Measurements from ENCODE around the gene ASB4.
"Not testable (repeated sequence)": the region's sequence is repeated elsewhere in the genome, so short reads cannot be mapped to it uniquely, and the experiment has no call there.

Gene ASB4

DNA sequence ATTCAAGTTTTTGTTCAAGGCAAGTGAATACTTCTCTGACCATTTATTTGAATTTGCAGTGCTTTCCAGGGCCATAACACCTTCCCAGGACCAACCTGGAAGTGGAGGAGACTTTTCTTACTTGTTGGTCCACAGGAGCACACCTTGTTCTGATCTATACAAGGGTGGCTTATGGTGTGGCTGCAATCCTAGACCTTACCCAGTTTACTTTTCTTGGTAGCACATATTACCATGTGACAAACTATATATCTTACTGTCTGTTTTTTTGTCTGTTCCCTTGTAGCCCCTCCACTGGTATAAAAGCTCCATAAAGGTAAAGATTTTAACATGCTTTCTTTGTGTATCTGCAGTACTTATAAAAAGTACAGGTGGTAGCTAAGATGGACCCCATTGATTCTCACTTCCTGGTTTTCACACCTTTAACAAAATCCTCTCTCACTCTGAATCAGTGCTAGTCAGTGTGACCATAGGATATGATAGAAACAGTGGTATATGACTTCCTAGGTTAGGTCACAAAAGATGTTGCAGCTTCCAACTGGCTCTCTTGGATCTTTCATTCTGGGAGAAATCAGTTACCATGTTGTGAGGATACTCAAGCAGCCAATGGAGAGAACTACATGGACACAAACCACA is 5.6 kb upstream of the ASB4 start:
- DNase-seq: no peak

GRCh38 chr7:95481271-95482165 is 4.2 kb upstream of the ASB4 start:
- no peak for DNase-seq

GRCh38 chr7:95482424-95482823 is 3.3 kb upstream of the ASB4 start:
- no peak for DNase-seq

- no peak for DNase-seq
These were observed 4.6 kb downstream of the ASB4 start for GRCh38 chr7:95490231-95490762.

- DNase-seq: no peak
These were observed 5.5 kb downstream of the ASB4 start for GRCh38 chr7:95491201-95491600.

DNA sequence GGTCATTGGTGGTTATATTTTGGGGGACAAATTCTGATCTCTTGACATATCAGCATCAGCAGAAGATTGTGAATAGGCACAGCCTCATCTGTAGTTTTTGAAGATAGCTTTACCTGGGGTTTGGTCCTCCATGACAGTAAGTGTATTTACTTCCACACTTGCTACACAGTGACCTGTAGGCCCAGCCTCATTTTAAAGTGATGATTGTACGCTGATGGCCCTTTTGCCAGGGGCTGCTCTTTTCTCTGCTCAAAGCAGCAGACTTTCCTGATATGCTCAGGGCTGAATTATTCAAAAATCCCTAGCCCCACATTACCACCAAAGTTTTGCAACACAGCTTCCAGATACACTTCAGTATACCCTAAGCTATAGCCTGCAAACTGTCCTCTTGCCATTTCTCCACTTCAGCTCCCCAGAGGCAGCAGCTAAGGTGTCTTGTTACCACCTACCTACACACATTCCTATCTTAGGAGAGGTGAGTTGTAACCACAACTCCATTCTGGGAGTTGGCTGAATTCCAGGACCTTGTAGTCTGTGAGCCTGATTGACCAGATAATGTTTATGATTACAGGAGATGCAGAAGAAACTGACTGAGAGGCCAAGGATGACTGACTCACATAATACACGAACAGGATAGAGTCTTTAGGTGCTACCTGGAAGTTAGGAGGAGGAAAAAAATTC is 6.0 kb downstream of the ASB4 start:
- DNase-seq: peak; percentile 96

DNA sequence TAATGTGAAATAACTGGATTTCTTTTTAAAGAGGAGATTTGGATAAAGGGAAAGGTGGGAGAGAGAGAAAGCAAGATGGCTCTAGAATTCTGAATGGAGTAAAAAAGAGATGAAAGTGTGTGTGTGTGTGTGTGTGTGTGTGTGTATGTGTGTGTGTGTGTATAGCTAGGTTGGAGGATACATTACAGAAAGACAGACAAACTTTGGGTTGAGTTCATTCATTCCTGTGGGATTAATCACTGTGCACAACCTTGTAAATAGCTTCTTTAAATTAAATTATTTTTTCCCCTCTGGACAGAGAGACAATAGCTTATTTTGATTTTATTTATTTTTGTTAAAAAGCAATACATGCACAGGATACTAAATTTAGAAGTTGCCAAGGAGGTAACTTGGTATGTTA is 7.5 kb downstream of the ASB4 start:
- DNase-seq: no peak

- DNase-seq: no peak
These were observed 8.1 kb downstream of the ASB4 start for GRCh38 chr7:95493844-95494243.

DNA sequence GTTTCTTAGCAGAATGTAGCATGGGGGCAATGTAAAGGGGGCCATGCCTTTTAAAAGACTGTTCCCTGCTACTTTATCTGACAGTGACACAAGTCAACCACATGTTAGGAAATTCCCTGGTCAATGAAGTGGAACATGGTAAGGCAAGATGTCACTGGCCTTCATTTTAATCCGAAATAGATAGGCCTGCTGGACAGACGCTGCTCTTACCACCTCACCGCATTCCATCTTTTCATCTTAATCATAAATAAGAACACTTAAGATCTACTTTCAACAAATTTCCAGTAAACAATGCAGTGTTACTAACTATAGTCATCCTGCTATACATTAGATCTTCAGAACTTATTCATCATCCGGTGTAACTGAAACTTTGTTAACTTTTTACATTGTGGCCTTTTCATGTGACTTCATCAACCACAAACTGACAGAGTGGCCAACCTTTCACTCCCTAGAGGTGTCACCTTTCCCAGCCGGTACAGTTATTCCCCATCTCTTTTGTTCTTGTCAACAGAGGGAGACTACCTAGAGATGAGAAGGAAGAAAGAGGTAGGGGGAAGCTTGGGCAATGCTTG is 15.6 kb downstream of the ASB4 start:
- no peak for DNase-seq

GRCh38 chr7:95502403-95502802 is 16.7 kb downstream of the ASB4 start:
- no peak for DNase-seq

GRCh38 chr7:95503271-95504131 is 17.8 kb downstream of the ASB4 start:
- no peak for DNase-seq

GRCh38 chr7:95504132-95504588 is 18.4 kb downstream of the ASB4 start:
- DNase-seq: not testable (repeated sequence)

DNA sequence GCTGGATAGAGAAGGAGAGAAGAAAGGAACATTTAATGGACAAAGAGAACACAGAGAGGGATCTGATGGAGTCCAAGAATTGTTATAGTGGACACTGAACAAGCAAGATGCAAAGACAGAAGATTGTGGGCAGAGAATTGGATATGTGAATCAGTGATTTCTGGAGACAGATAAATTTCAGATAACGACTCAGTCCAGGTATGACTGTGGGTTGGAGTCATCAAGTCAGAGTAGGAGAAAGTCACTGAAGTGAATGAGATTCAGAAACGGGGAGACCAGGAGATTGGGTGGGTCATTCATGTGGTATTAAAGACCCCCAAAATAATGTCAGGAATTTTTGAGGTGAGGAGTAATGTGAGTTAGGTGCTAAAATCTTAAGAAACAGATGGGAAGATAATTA is 23.0 kb downstream of the ASB4 start:
- no peak for DNase-seq

GRCh38 chr7:95509199-95509598 is 23.5 kb downstream of the ASB4 start:
- DNase-seq: no peak

DNA sequence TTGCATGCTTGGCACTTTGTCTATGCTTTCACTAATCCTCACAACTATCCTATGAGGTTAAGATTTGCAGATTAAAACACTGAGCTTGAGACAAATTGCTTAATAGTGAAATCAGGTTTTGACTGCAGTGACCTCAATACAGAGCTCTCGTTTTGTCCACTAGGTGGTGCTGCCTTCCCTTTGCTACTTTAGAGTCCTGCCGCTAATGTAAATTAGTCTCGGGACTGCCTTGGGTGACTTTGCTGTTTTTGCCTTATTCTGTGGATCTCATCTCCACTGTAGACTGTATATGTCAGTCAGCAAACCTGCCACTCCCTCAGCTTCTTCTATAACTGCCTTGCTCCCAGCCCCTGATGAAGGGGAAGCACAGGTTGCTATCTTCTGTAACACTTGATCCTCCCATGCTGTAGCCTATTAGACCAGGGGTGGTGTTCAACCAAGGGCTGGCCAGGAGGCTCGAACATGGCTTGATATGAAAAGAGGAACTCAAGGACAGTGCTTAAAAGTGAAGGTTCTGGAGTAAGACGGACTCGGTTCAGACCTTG is 26.0 kb downstream of the ASB4 start:
- no peak for DNase-seq

DNA sequence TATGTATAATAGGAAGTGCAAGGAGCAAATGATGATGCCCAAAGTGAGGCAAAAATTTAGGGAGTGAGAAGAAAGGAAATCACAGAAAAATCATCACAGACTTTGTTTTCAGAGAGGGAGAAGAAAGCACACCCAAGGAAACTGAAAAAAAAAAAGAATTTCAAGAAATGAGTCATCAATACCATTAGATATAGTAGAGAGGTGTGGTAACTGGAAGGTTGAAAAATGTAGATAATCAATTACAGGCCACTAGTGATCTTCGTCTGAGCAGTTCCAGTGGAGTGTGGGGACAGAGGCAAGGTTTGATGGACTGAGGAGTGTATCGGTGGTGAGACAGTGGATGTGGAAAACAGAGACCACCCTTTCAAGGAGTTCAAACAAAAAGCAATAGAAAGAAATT is 31.7 kb downstream of the ASB4 start:
- DNase-seq: no peak

DNA sequence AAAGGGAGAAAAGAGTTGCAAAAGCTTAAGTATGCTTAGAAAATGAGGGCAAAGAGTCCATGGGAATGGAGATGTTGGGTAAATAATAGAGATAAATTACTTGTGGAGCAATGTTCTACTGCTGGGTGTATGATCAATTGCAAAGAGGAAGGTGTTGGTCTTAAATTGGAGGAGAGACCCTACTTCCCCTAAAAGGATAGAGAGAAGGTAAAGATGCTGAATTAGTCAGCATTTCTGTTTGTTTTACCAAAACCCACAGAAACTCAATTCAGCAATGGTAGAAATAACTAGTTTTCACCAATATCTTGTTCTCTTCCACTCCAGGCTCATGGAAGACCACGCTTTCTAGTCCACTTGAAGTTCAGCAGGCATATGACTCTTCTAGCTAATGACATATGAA is 32.1 kb downstream of the ASB4 start:
- no peak for DNase-seq

DNA sequence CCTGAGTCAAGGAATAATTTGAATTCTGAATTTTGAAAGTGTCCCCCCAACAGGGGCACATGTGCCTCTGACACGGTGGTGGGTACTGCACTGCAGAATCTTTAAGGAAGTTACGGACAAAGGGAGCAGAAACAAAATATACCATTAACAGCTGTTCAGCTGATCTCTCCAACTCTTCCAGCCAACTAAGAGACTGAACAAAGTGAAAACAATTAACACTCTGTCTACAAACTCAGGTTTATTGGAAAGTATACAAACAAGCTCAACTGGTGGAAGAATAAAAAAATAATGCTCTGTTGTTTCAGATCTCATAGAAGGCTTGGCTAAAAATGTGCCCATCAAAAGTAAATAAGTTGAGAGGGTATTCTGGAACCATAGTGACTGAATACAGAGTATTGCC is 34.4 kb downstream of the ASB4 start:
- DNase-seq: no peak

- DNase-seq: no peak
These were observed 39.8 kb downstream of the ASB4 start for GRCh38 chr7:95525503-95525902.

- DNase-seq: no peak
These were observed 40.5 kb downstream of the ASB4 start for GRCh38 chr7:95526128-95526738.

DNA sequence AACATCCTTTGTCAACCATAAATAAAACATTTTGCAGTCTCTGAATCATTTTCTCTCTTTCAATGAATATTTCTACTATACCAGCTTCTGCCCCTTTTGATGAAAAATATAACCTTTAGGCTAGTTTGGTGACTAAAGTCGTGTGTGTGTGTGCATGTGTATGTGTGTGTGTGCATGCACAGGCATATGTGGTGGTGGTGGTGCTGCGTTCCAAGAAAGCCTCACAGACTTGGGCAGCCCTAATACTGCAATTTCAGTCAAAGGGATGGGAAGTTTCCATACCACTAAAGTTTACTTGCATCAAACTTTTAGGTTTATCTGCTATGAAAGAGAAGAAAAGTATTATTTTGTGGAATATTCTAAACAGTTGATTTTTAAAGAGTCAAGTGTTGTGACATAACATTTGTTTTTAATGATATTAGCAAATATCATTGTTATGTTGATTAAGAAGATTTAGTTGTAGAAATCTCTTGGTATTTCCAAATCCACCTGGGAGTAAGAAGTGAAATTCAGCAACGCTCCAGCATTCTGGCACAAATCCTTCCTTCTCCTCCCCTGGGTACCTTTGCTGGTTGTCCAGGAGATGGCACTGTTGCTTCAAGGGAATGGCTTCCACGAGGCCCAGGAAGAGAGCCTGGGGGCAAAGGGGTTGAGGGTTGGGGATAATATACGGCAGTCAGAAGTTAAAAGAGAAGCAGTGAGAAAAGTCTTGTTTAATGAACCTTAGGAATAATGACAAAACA is 41.5 kb downstream of the ASB4 start:
- peak; percentile 39 for DNase-seq
